Heart right ventricle (tissue), 16 donors: ENCODE data around the gene C5orf46. TPM values are rescaled to one million over a fixed set of nuclear protein-coding genes. Genes with fewer than 3 reads are reported as not detected.

Experiments
- ATAC-seq, 8 donors: fragments of 200-7000 bp; cut with Tn5 transposase; one replicate each; pipeline ENCODE4 v1.9.1; 2020; ENCODE audit warnings: mild to moderate bottlenecking in 8 of 8, moderate library complexity in 8 of 8, moderate number of reproducible peaks in 1 of 8
- DNase-seq, 2 donors: peaks; one replicate each; pipeline ENCODE4 v3.0.0-alpha.2; 2020
- H3K27ac ChIP-seq, 10 donors: fragments of 200-600 bp; sonication (generic) in 2 of 10; one replicate each; pipeline versions ENCODE4 v1.5.0 to v1.8.0; 2020 to 2022; ENCODE audit warnings: mild to moderate bottlenecking in 3 of 10
- H3K27me3 ChIP-seq, 7 donors: fragments of 200-600 bp; one replicate each; pipeline ENCODE4 v1.8.0; 2021 to 2022; ENCODE audit warnings: mild to moderate bottlenecking in 2 of 7
- H3K36me3 ChIP-seq, 9 donors: fragments of 200-600 bp; sonication (generic) in 1 of 9; one replicate each; pipeline versions ENCODE4 v1.5.0 to v1.8.0; 2020 to 2022; ENCODE audit warnings: mild to moderate bottlenecking in 2 of 9
- H3K4me1 ChIP-seq, 9 donors: fragments of 200-600 bp; sonication (generic) in 1 of 9; one replicate each; pipeline versions ENCODE4 v1.5.0 to v1.8.0; 2020 to 2022; ENCODE audit warnings: mild to moderate bottlenecking in 4 of 9
- H3K4me3 ChIP-seq, 10 donors: fragments of 200-600 bp; sonication (generic) in 2 of 10; one replicate each; pipeline versions ENCODE4 v1.5.0 to v1.8.0; 2020 to 2022; ENCODE audit warnings: mild to moderate bottlenecking in 7 of 10, moderate library complexity in 2 of 10
- H3K9me3 ChIP-seq, 11 donors: fragments of 200-600 bp in 10 of 11; sonication (generic) in 2 of 11; one replicate each; pipeline versions ENCODE4 v1.5.0 to v1.8.0; 2013 to 2022; ENCODE audit warnings: mild to moderate bottlenecking in 2 of 11, control low read depth in 1 of 11, moderate library complexity in 1 of 11
- WGBS, 2 donors: extraction: QIAGEN DNeasy Blood & Tissue Kit; methylation state at CpG; one replicate each; pipeline ENCODE4 v1.1.7; 2013; ENCODE audit warnings: inconsistent platforms in 1 of 2; 5-methylcytosine and 5-hydroxymethylcytosine counted together
- intact Hi-C, 10 donors: fragments of 100-400 bp; cut with DNase I; formaldehyde crosslinking; loops; one replicate each; pipeline versions ENCODE4 v1.11.1 to v1.14.2; 2022
- polyA plus RNA-seq, 2 donors: library from polyadenylated mRNA; stranded (reverse); fragments of 200-250 nt; gene quantifications; one replicate each; pipeline ENCODE4 v1.2.3, GENCODE V29; 2013
- total RNA-seq, 10 donors: library from RNA; stranded (reverse); fragmentation: NEBNext Ultra II Directional in 3 of 10; extraction: Animal tissue kit (Norgen Biotek cat#: 25700) in 3 of 10; gene quantifications; one replicate each; pipeline versions ENCODE4 v1.2.1 to v1.2.4, GENCODE V29; 2021 to 2023
- TF ChIP-seq, protein P1 (sequence below), 9 donors: fragments of 200-600 bp; sonication (generic) in 2 of 9; IDR thresholded peaks; one replicate each; pipeline versions ENCODE4 v1.5.0 to v1.8.0; 2021 to 2022; ENCODE audit warnings: antibody characterized with exemption in 9 of 9, mild to moderate bottlenecking in 5 of 9, moderate library complexity in 1 of 9
- donor health status: Arrhythmogenic right ventricular cardiomyopathy.
- donor health status: ischemic (EF 13 %, LVEDD 7.1; RV severe dilation, severe dysfunction).
- donor health status: healthy with polysubstance abuse.
- donor health status: DM: no; HTN: yes; CAD: no.
- donor health status: DM: no; HTN: no; CAD: no.
- donor health status: ischemic (EF 25% LVEDD 6.9; RV normal size, moderate dysfunction).
- donor health status: ischemic (EF 25% LVEDD 5.7; RV mildly dilated, moderate dysfunction).
- donor health status: healthy.
- donor health status: DM: yes; HTN: yes; CAD: no.
- donor health status: Ischemic cardiomyopathy.
- donor health status: ischemic (EF 35%, LVEDD 5.7; RV mildly dilated, moderate dysfunction).
- donor health status: nonischemic (EF 11% LVEDD 7.7; RV severe dilation, severe dysfunction).
- donor health status: DM: yes; HTN: yes; CAD: no.
- donor health status: PGD.
- donor health status: ischemic (EF 29% LVEDD 5.4; RV normal size, mild dysfunction).
- donor health status: nonischemic (EF 23%, LVEDD 6.1; RV moderate dilation, normal function).

C5orf46 gene
- total and polyA plus RNA-seq, 12 donors, result 2.3 to 20.6 (median 5.0) TPM; not detected in 1

GRCh38 chr5:147895864-147896263 lies 10.5 kb downstream of the C5orf46 start:
- WGBS, 2 donors, result 56 to 65% methylated on average over 1 of the region's 1 CpG
- Histone ChIP-seq H3K4me1 (peaks cover 0 to 10% (median 0%) of the 10 kb centered on the region in 9 donors), H3K4me3 (no peak overlapping the region), H3K27me3 (no peaks in the 10 kb centered on the region), H3K36me3 (peaks cover 0 to 5% (median 0%) of the 10 kb centered on the region in 9 donors), H3K27ac (no peak overlapping the region), H3K9me3 (no peaks in the 10 kb centered on the region)
- ATAC-seq, result no peak
- TF ChIP-seq, protein P1, sequence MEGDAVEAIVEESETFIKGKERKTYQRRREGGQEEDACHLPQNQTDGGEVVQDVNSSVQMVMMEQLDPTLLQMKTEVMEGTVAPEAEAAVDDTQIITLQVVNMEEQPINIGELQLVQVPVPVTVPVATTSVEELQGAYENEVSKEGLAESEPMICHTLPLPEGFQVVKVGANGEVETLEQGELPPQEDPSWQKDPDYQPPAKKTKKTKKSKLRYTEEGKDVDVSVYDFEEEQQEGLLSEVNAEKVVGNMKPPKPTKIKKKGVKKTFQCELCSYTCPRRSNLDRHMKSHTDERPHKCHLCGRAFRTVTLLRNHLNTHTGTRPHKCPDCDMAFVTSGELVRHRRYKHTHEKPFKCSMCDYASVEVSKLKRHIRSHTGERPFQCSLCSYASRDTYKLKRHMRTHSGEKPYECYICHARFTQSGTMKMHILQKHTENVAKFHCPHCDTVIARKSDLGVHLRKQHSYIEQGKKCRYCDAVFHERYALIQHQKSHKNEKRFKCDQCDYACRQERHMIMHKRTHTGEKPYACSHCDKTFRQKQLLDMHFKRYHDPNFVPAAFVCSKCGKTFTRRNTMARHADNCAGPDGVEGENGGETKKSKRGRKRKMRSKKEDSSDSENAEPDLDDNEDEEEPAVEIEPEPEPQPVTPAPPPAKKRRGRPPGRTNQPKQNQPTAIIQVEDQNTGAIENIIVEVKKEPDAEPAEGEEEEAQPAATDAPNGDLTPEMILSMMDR (IDR thresholded peaks at IDR 0.05), result no peak
- intact Hi-C loops, result loop anchor here in 1 of 10 donors (5.0 kb wide), 1 partner anchor 36 kb away; no protein-coding TSS in a partner anchor
- no peak for DNase-seq

GRCh38 chr5:147893820-147894219 lies 12.5 kb downstream of the C5orf46 start:
- intact Hi-C loops, result loop anchor here in 2 of 10 donors (1.0 to 5.0 kb wide), 2 partner anchors 14 to 323 kb away; no protein-coding TSS in a partner anchor
- no peak overlapping the region for H3K27ac ChIP-seq
- TF ChIP-seq, protein P1 (IDR thresholded peaks at IDR 0.05), result no peak
- no peaks in the 10 kb centered on the region for H3K27me3 ChIP-seq
- H3K9me3 ChIP-seq, result no peaks in the 10 kb centered on the region
- H3K36me3 ChIP-seq, result peaks cover 0 to 5% (median 0%) of the 10 kb centered on the region in 9 donors
- ATAC-seq (no peak), DNase-seq (no peak)
- no peak overlapping the region for H3K4me3 ChIP-seq
- WGBS, 2 donors, result 36 to 46% methylated on average over 2 of the region's 2 CpGs
- peaks cover 0 to 5% (median 0%) of the 10 kb centered on the region in 9 donors for H3K4me1 ChIP-seq

GRCh38 chr5:147892696-147893296 lies 13.5 kb downstream of the C5orf46 start:
- Histone ChIP-seq H3K9me3 (no peaks in the 10 kb centered on the region), H3K36me3 (no peaks in the 10 kb centered on the region), H3K27me3 (no peaks in the 10 kb centered on the region), H3K4me3 (no peak overlapping the region), H3K4me1 (peaks cover 0 to 5% (median 0%) of the 10 kb centered on the region in 9 donors), H3K27ac (no peak overlapping the region)
- DNase-seq (no peak), ATAC-seq (peak in 1 of 8 donors; percentile 56)
- intact Hi-C loops, result loop anchor here in 2 of 10 donors (1.0 to 5.0 kb wide), 2 partner anchors 16 to 325 kb away; no protein-coding TSS in a partner anchor
- TF ChIP-seq, protein P1 (IDR thresholded peaks at IDR 0.05), result no peak
- WGBS, 2 donors, result 58 to 69% methylated on average over 3 of the region's 3 CpGs

DNA sequence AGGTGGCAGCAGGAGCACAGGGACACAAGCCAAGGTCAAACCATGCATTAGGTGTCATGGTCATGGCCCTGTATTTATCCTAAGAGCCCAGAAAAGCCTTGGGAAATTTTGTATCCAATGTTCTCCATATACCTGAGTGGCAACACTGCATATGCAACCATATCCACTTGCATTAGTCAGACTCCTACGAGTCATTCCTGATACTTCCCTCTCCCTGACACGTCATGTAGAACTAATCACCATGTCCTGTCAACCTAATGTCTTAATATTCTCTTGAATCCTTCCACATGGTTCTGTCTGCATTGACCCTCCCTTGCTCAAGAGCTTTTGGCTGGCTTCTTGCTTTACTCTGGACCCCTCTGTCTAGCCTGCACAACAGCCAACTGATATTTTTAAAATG lies 18.4 kb downstream of the C5orf46 start:
- intact Hi-C loops, result loop anchor here in 7 of 10 donors (1.0 to 10.0 kb wide), 5 partner anchors 39 to 49 kb away; no protein-coding TSS in a partner anchor

More for the DNA sequence above, 18.4 kb downstream of the C5orf46 start:
- peaks cover 0 to 8% (median 0%) of the 10 kb centered on the region in 9 donors for H3K4me1 ChIP-seq
- H3K36me3 ChIP-seq, result no peaks in the 10 kb centered on the region
- no peaks in the 10 kb centered on the region for H3K9me3 ChIP-seq
- H3K4me3 ChIP-seq, result no peak overlapping the region
- ATAC-seq (no peak), DNase-seq (no peak)
- WGBS, 2 donors, result 72 to 80% methylated on average over 2 of the region's 2 CpGs
- TF ChIP-seq, protein P1 (IDR thresholded peaks at IDR 0.05), result no peak
- no peak overlapping the region for H3K27ac ChIP-seq
- no peaks in the 10 kb centered on the region for H3K27me3 ChIP-seq
